Loucy (cell line): ENCODE results near the gene CGN.
A peak's percentile ranks its signal among the peaks of the same experiment; 100 is the strongest.

Experiments used
- H2AFZ ChIP-seq: fragments of 200-600 bp; sonication (generic); 2 replicates; pipeline ENCODE4 v1.6.0; 2016; ENCODE audit warnings: antibody characterized with exemption, mild to moderate bottlenecking, low read length, moderate library complexity
- H3F3A ChIP-seq: fragments of 200-600 bp; 2 replicates; pipeline ENCODE4 v1.6.0; 2016; ENCODE audit warnings: antibody characterized with exemption, low read depth, mild to moderate bottlenecking
- H3K27me3 ChIP-seq: fragments of 200-600 bp; sonication (generic); 2 replicates; pipeline ENCODE4 v1.6.1; 2014; ENCODE audit warnings: low read length, mild to moderate bottlenecking; ENCODE audit not compliant: insufficient read depth, poor library complexity, severe bottlenecking
- H3K36me3 ChIP-seq: fragments of 200-600 bp; sonication (generic); 2 replicates; pipeline ENCODE4 v1.6.1; 2016; ENCODE audit warnings: low read length; ENCODE audit not compliant: insufficient read depth
- H3K4me1 ChIP-seq: fragments of 200-600 bp; sonication (generic); 2 replicates; pipeline ENCODE4 v1.5.1; 2014; ENCODE audit warnings: low read length, mild to moderate bottlenecking; ENCODE audit not compliant: insufficient read depth, poor library complexity, severe bottlenecking
- H3K4me2 ChIP-seq: fragments of 200-600 bp; sonication (generic); 2 replicates; pipeline ENCODE4 v1.6.0; 2014; ENCODE audit warnings: antibody characterized with exemption, low read length, low read depth, mild to moderate bottlenecking; ENCODE audit not compliant: poor library complexity, severe bottlenecking
- H3K4me3 ChIP-seq: fragments of 200-600 bp; sonication (generic); 2 replicates; pipeline ENCODE4 v1.5.1; 2014; ENCODE audit warnings: low read length, mild to moderate bottlenecking, mixed read lengths; ENCODE audit not compliant: poor library complexity, severe bottlenecking
- H3K79me2 ChIP-seq: fragments of 200-600 bp; sonication (generic); 2 replicates; pipeline ENCODE4 v1.6.1; 2014; ENCODE audit warnings: low read length; ENCODE audit not compliant: insufficient read depth
- H3K9ac ChIP-seq: fragments of 200-600 bp; sonication (generic); 2 replicates; pipeline ENCODE4 v1.6.0; 2014; ENCODE audit warnings: mild to moderate bottlenecking, low read depth, low read length, moderate library complexity; ENCODE audit not compliant: poor library complexity, severe bottlenecking
- H3K9me2 ChIP-seq: fragments of 200-600 bp; sonication (generic); replicated peaks from 2 replicates; pipeline ENCODE4 v1.6.1; 2016; ENCODE audit warnings: low read depth, low read length, mixed read lengths
- H3K9me3 ChIP-seq: fragments of 200-600 bp; sonication (generic); 2 replicates; pipeline ENCODE4 v1.6.1; 2014; ENCODE audit warnings: mild to moderate bottlenecking, antibody characterized with exemption, low read length, low read depth; ENCODE audit not compliant: insufficient read depth
- H4K20me1 ChIP-seq: fragments of 200-600 bp; sonication (generic); 2 replicates; pipeline ENCODE4 v1.6.0; 2014; ENCODE audit warnings: antibody characterized with exemption, low read length, mild to moderate bottlenecking; ENCODE audit not compliant: insufficient read depth, poor library complexity, severe bottlenecking
- EZH2phosphoT487 ChIP-seq: fragments of 200-600 bp; IDR thresholded peaks from 2 replicates; pipeline ENCODE4 v1.6.1; 2018; ENCODE audit warnings: antibody characterized with exemption, mild to moderate bottlenecking, moderate library complexity, borderline replicate concordance
- TF ChIP-seq, protein P1 (sequence below): fragments of 200-600 bp; sonication (generic); conservative IDR thresholded peaks from 2 replicates; pipeline ENCODE4 v1.5.1; 2014; ENCODE audit warnings: mild to moderate bottlenecking, antibody characterized with exemption, low read length

Gene CGN

DNA sequence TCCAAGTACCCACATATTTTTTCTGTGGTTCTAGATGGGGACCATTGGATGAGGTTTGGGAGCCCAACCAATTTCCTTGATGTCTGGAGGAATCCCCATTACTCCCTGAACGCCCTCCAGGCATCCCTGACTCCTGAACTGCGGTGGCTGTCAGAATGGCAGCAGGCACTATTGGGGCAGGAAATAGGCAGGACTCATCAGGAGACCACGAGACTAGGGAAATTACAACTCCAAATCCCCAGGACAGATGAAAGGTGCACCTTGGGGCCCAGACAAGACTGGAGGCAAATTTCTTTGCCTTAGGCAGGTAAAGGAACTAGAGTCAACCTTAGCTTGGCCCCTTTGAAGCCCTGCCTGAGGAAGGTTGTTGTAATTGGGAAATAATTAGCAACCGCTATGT, 1.1 kb downstream of the CGN start:
- TF ChIP-seq, protein P1, sequence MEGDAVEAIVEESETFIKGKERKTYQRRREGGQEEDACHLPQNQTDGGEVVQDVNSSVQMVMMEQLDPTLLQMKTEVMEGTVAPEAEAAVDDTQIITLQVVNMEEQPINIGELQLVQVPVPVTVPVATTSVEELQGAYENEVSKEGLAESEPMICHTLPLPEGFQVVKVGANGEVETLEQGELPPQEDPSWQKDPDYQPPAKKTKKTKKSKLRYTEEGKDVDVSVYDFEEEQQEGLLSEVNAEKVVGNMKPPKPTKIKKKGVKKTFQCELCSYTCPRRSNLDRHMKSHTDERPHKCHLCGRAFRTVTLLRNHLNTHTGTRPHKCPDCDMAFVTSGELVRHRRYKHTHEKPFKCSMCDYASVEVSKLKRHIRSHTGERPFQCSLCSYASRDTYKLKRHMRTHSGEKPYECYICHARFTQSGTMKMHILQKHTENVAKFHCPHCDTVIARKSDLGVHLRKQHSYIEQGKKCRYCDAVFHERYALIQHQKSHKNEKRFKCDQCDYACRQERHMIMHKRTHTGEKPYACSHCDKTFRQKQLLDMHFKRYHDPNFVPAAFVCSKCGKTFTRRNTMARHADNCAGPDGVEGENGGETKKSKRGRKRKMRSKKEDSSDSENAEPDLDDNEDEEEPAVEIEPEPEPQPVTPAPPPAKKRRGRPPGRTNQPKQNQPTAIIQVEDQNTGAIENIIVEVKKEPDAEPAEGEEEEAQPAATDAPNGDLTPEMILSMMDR = no peak
- no peak for TF ChIP-seq EZH2phosphoT487
- Histone ChIP-seq H4K20me1 (no peaks in the 10 kb centered on the region), H3K9me3 (no peaks in the 10 kb centered on the region), H3K4me1 (peaks cover 32% of the 10 kb centered on the region), H3K9me2 (no peaks in the 10 kb centered on the region), H3K79me2 (no peaks in the 10 kb centered on the region), H3K9ac (peak overlapping the region; percentile 73), H3K4me3 (peak overlapping the region; percentile 85), H3K4me2 (peak overlapping the region; percentile 99), H2AFZ (no peak overlapping the region), H3K36me3 (no peaks in the 10 kb centered on the region), H3K27me3 (no peaks in the 10 kb centered on the region), H3F3A (no peaks in the 10 kb centered on the region)

DNA sequence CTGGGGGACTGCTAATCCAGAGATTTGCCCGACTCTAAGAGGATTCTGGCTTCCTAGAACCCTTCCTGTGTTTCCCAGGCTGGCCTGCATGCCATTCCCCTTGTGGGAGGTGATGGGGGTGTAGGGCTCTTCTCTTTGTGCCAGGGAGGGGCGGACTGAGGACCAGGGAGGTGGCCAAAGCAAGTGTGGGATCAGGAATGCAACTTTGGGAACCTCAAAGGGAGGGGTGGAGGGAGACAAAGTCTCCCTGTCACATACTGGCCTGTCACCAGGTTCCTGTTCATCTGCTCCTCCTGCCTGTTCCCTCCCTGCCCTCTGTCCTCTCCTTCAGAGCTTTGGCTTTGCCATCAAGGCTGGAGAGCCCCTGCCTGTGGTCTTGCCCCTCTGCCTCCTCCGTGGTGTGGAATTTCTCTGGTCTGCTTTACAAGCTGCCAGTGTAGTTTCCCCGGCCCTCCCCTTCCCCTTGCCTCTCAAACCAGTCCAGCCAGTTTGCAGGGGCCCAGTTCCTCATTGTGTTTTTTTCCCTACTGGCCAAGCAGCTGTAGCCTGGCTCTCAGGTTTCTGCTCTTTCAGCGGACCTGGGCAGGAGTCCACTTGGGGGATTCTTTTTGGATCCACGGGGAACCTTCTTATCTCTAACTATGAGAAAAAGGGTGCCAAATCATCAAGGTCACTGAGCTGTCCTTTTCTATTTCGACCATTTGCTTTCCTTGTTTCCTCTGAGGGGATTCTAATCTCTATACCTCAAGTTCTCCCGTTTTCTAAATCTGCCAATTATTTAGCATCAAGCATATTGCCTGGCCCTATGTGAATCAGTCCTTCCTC, 1.8 kb downstream of the CGN start:
- 0 out of 2 replicates have a peak overlapping the region, but pooled peaks have one; percentile 16 for H2AFZ ChIP-seq
- H3K9me3 ChIP-seq = no peaks in the 10 kb centered on the region
- peaks cover 32% of the 10 kb centered on the region for H3K4me1 ChIP-seq
- H3K27me3 ChIP-seq = no peaks in the 10 kb centered on the region
- H3K36me3 ChIP-seq = no peaks in the 10 kb centered on the region
- H3K4me3 ChIP-seq = peak overlapping the region; percentile 7
- H3K4me2 ChIP-seq = peak overlapping the region; percentile 99
- no peaks in the 10 kb centered on the region for H3K79me2 ChIP-seq
- TF ChIP-seq, protein P1 = no peak
- TF ChIP-seq EZH2phosphoT487 = no peak
- H3F3A ChIP-seq = no peaks in the 10 kb centered on the region
- no peaks in the 10 kb centered on the region for H3K9me2 ChIP-seq
- no peaks in the 10 kb centered on the region for H4K20me1 ChIP-seq
- no peak overlapping the region for H3K9ac ChIP-seq

DNA sequence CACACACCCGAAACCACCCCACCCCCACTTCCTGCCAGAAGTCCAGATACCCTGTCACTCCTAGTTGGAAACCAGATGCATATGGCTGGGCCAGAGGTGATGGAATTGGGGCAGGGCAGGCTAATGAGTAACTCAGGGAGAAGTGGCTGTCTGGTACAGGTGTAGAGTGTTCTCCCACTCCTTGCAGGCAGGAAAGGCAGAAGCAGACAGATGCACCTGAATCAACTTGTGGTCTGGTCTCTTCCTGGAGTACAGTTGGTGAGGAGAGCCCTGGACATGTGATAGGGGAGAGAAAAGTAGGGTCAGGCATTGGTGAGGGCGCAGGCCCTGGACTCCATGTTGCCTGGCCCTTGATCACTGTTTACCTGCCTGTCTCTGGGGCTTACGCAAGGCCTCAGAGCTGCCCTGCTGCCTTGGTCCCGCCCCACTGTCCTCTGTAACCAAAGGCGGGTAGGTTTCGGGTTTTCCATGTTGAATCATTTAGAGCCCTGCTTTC, 2.5 kb downstream of the CGN start:
- H3K27me3 ChIP-seq = no peaks in the 10 kb centered on the region
- peak overlapping the region; percentile 29 for H3K4me2 ChIP-seq
- no peaks in the 10 kb centered on the region for H3K9me2 ChIP-seq
- H4K20me1 ChIP-seq = no peaks in the 10 kb centered on the region
- no peak for TF ChIP-seq EZH2phosphoT487
- TF ChIP-seq, protein P1 = no peak
- H2AFZ ChIP-seq = peak overlapping the region; percentile 16; the same call in 1 of the 2 replicates
- no peaks in the 10 kb centered on the region for H3K9me3 ChIP-seq
- H3F3A ChIP-seq = no peaks in the 10 kb centered on the region
- H3K79me2 ChIP-seq = no peaks in the 10 kb centered on the region
- H3K4me3 ChIP-seq = peak overlapping the region; percentile 7
- H3K4me1 ChIP-seq = peaks cover 32% of the 10 kb centered on the region
- H3K36me3 ChIP-seq = no peaks in the 10 kb centered on the region
- no peak overlapping the region for H3K9ac ChIP-seq
